CD14-positive monocyte (primary cell): ENCODE data around the gene PRKCQ. TPM values are rescaled to one million over a fixed set of nuclear protein-coding genes. Genes with fewer than 3 reads are reported as not detected.

ENCODE experiments used
- DNase-seq, 3 donors: peaks; one replicate each; pipeline ENCODE4 v3.0.0-alpha.2; 2011 to 2022
- H2AFZ ChIP-seq: 2 replicates; pipeline ENCODE4 v1.6.0; 2012; ENCODE audit warnings: mild to moderate bottlenecking, low read depth, low read length, inconsistent platforms; ENCODE audit not compliant: insufficient read depth, poor library complexity, severe bottlenecking
- H3K27ac ChIP-seq, 2 donors: 1 replicate in 1 of 2; 2 replicates in 1 of 2; pipeline ENCODE4 v1.5.1; 2012 to 2013; ENCODE audit warnings: low read length in 2 of 2, control low read depth in 1 of 2, inconsistent platforms in 1 of 2, low read depth in 1 of 2, mild to moderate bottlenecking in 1 of 2
- H3K27me3 ChIP-seq, 2 donors: one replicate each; pipeline versions ENCODE4 v1.6.0 to v1.6.1; 2011 to 2013; ENCODE audit warnings: low read length in 2 of 2; ENCODE audit not compliant: control insufficient read depth in 2 of 2, insufficient read depth in 2 of 2
- H3K36me3 ChIP-seq, 2 donors: replicated peaks in 1 of 2; 1 replicate in 1 of 2; 2 replicates in 1 of 2; pipeline versions ENCODE4 v1.5.1 to v1.6.1; 2012 to 2013; ENCODE audit warnings: low read length in 2 of 2, control low read depth in 1 of 2, inconsistent platforms in 1 of 2, mild to moderate bottlenecking in 1 of 2; ENCODE audit not compliant: insufficient read depth in 2 of 2, control insufficient read depth in 1 of 2
- H3K4me1 ChIP-seq, 2 donors: 1 replicate in 1 of 2; 2 replicates in 1 of 2; pipeline versions ENCODE4 v1.5.1 to v1.6.1; 2012 to 2013; ENCODE audit warnings: low read length in 2 of 2, control low read depth in 1 of 2, inconsistent platforms in 1 of 2, mild to moderate bottlenecking in 1 of 2, moderate library complexity in 1 of 2; ENCODE audit not compliant: insufficient read depth in 2 of 2, control insufficient read depth in 1 of 2
- H3K4me2 ChIP-seq: replicated peaks from 2 replicates; pipeline ENCODE3; 2012; ENCODE audit warnings: low read length, moderate library complexity, mild to moderate bottlenecking; ENCODE audit not compliant: poor library complexity, severe bottlenecking; ENCODE audit errors: extremely low read depth
- H3K4me3 ChIP-seq, 3 experiments: fragments of 200-600 bp in 1 of 3; sonication (generic) in 1 of 3; replicated peaks in 1 of 3; 1 replicate in 2 of 3; 2 replicates in 1 of 3; pipeline ENCODE4 v1.5.1; 2011 to 2013; ENCODE audit warnings: low read length in 3 of 3, mild to moderate bottlenecking in 3 of 3, control low read depth in 2 of 3, low read depth in 2 of 3, inconsistent platforms in 1 of 3, moderate library complexity in 1 of 3
- H3K79me2 ChIP-seq: 2 replicates; pipeline ENCODE4 v1.6.0; 2012; ENCODE audit warnings: mild to moderate bottlenecking, control low read depth, inconsistent platforms, low read length, moderate library complexity; ENCODE audit not compliant: insufficient read depth
- H3K9ac ChIP-seq: 2 replicates; pipeline ENCODE4 v1.6.0; 2017; ENCODE audit warnings: low read length, mild to moderate bottlenecking; ENCODE audit not compliant: insufficient read depth, poor library complexity, severe bottlenecking
- H3K9me3 ChIP-seq, 2 donors: replicated peaks in 1 of 2; 1 replicate in 1 of 2; 2 replicates in 1 of 2; pipeline versions ENCODE4 v1.5.1 to v1.6.1; 2012 to 2013; ENCODE audit warnings: low read length in 2 of 2, control low read depth in 1 of 2; ENCODE audit not compliant: control insufficient read depth in 1 of 2, insufficient read depth in 1 of 2
- H4K20me1 ChIP-seq: 2 replicates; pipeline ENCODE4 v1.6.0; 2012; ENCODE audit warnings: mild to moderate bottlenecking, low read length, control low read depth, moderate library complexity; ENCODE audit not compliant: insufficient read depth
- H3K27ac Mint-ChIP-seq, 7 donors: one replicate each; pipeline ENCODE4 v1.8.0; 2020; ENCODE audit warnings: mild to moderate bottlenecking in 7 of 7, mixed read lengths in 7 of 7, moderate library complexity in 6 of 7, inconsistent platforms in 2 of 7
- H3K27me3 Mint-ChIP-seq, 3 donors: one replicate each; pipeline ENCODE4 v1.8.0; 2021 to 2022; ENCODE audit warnings: low read depth in 3 of 3, mild to moderate bottlenecking in 3 of 3, mixed read lengths in 3 of 3, moderate library complexity in 3 of 3, inconsistent platforms in 1 of 3
- H3K36me3 Mint-ChIP-seq, 2 donors: one replicate each; pipeline ENCODE4 v1.8.0; 2020; ENCODE audit warnings: mixed read lengths in 2 of 2, inconsistent platforms in 1 of 2, mild to moderate bottlenecking in 1 of 2
- H3K4me1 Mint-ChIP-seq: one replicate; pipeline ENCODE4 v1.8.0; 2020; ENCODE audit warnings: mild to moderate bottlenecking, mixed read lengths
- H3K4me3 Mint-ChIP-seq, 2 donors: one replicate each; pipeline ENCODE4 v1.8.0; 2020; ENCODE audit warnings: mild to moderate bottlenecking in 2 of 2, mixed read lengths in 2 of 2, moderate library complexity in 1 of 2
- H3K9me3 Mint-ChIP-seq, 7 donors: one replicate each; pipeline ENCODE4 v1.8.0; 2020 to 2022; ENCODE audit warnings: mixed read lengths in 7 of 7, mild to moderate bottlenecking in 6 of 7, moderate library complexity in 6 of 7, inconsistent platforms in 2 of 7
- WGBS: methylation state at CpG from one replicate; pipeline ENCODE4 v1.1.5; 2013; ENCODE audit warnings: missing lambda C conversion rate; ENCODE audit not compliant: insufficient coverage; 5-methylcytosine and 5-hydroxymethylcytosine counted together
- intact Hi-C, 2 donors: fragments of 100-400 bp; cut with micrococcal nuclease; formaldehyde crosslinking; loops; one replicate each; pipeline versions ENCODE4 v1.15.0 to v1.15.1; 2023
- polyA plus RNA-seq, 3 donors: library from polyadenylated mRNA; depleted of rRNA in 1 of 3; unstranded in 2 of 3; stranded (reverse) in 1 of 3; fragments of 300-500 nt in 2 of 3; fragments of >200 nt in 1 of 3; fragmentation: Illumina TruSeq in 2 of 3; gene quantifications; 1 replicate in 2 of 3; 2 replicates in 1 of 3; pipeline ENCODE4 v1.2.3, GENCODE V29; 2012 to 2021
- TF ChIP-seq, protein P1 (sequence below): fragments of 200-600 bp; IDR thresholded peaks from one replicate; pipeline ENCODE4 v1.8.0; 2022; ENCODE audit warnings: antibody characterized with exemption, mild to moderate bottlenecking

Gene PRKCQ
- polyA plus RNA-seq, 3 donors: 0.01 to 0.29 (median 0.09) TPM

GRCh38 chr10:6400331-6400730 lies 179.7 kb downstream of the PRKCQ start:
- Histone ChIP-seq H3K27me3 (no peaks in the 10 kb centered on the region), H3K9ac (peak overlapping the region; percentile 30), H3K4me1 (peaks cover 64 to 66% of the 10 kb centered on the region in 2 donors), H3K4me3 (peak overlapping the region in 1 of 3 experiments; percentile 39), H3K36me3 (no peaks in the 10 kb centered on the region), H3K9me3 (no peaks in the 10 kb centered on the region), H3K27ac (peak overlapping the region; percentile 81 to 85), H3K79me2 (no peaks in the 10 kb centered on the region), H2AFZ (no peak overlapping the region), H4K20me1 (no peaks in the 10 kb centered on the region), H3K4me2 (peak overlapping the region; percentile 68)
- peak overlapping the region; percentile 94 to 100 (median 98) for H3K27ac Mint-ChIP-seq
- H3K36me3 Mint-ChIP-seq: peaks cover 0 to 8% of the 10 kb centered on the region in 2 donors
- H3K4me1 Mint-ChIP-seq: peaks cover 65% of the 10 kb centered on the region
- peaks cover 5 to 20% (median 9%) of the 10 kb centered on the region in 3 donors for H3K27me3 Mint-ChIP-seq
- H3K9me3 Mint-ChIP-seq: peaks cover 0 to 3% (median 0%) of the 10 kb centered on the region in 7 donors
- WGBS: 0% methylated on average over 6 of the region's 7 CpGs
- peak overlapping the region; percentile 62 to 77 for H3K4me3 Mint-ChIP-seq
- TF ChIP-seq, protein P1, sequence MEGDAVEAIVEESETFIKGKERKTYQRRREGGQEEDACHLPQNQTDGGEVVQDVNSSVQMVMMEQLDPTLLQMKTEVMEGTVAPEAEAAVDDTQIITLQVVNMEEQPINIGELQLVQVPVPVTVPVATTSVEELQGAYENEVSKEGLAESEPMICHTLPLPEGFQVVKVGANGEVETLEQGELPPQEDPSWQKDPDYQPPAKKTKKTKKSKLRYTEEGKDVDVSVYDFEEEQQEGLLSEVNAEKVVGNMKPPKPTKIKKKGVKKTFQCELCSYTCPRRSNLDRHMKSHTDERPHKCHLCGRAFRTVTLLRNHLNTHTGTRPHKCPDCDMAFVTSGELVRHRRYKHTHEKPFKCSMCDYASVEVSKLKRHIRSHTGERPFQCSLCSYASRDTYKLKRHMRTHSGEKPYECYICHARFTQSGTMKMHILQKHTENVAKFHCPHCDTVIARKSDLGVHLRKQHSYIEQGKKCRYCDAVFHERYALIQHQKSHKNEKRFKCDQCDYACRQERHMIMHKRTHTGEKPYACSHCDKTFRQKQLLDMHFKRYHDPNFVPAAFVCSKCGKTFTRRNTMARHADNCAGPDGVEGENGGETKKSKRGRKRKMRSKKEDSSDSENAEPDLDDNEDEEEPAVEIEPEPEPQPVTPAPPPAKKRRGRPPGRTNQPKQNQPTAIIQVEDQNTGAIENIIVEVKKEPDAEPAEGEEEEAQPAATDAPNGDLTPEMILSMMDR: no peak
- intact Hi-C loops: loop anchor here (1.0 to 10.0 kb wide), 3 partner anchors 166 to 198 kb away; partner anchors contain the start of gene PFKFB3 (in 2 of the 2)
- DNase-seq: peak; percentile 78 to 91 (median 88)

GRCh38 chr10:6399879-6400278 lies 180.2 kb downstream of the PRKCQ start:
- H3K4me3 Mint-ChIP-seq: peak overlapping the region; percentile 62 to 77
- H3K27ac Mint-ChIP-seq: peak overlapping the region; percentile 94 to 100 (median 98)

More at GRCh38 chr10:6399879-6400278, 180.2 kb downstream of the PRKCQ start:
- peak overlapping the region; percentile 68 for H3K4me2 ChIP-seq
- H3K36me3 ChIP-seq: no peaks in the 10 kb centered on the region
- WGBS: 58% methylated on average over 3 of the region's 8 CpGs
- H3K9me3 Mint-ChIP-seq: peaks cover 0 to 3% (median 0%) of the 10 kb centered on the region in 7 donors
- peaks cover 67% of the 10 kb centered on the region for H3K4me1 Mint-ChIP-seq
- H3K4me3 ChIP-seq: peak overlapping the region in 1 of 3 experiments; percentile 39
- peak overlapping the region; percentile 81 to 85 for H3K27ac ChIP-seq
- no peaks in the 10 kb centered on the region for H3K9me3 ChIP-seq
- no peak for DNase-seq
- no peaks in the 10 kb centered on the region for H3K79me2 ChIP-seq
- H4K20me1 ChIP-seq: no peaks in the 10 kb centered on the region
- TF ChIP-seq, protein P1: no peak
- H3K27me3 ChIP-seq: no peaks in the 10 kb centered on the region
- peaks cover 67 to 70% of the 10 kb centered on the region in 2 donors for H3K4me1 ChIP-seq
- no peak overlapping the region for H2AFZ ChIP-seq
- peak overlapping the region; percentile 30 for H3K9ac ChIP-seq
- intact Hi-C loops: loop anchor here (1.0 to 10.0 kb wide), 5 partner anchors 55 to 198 kb away; partner anchors contain the start of gene PFKFB3 (in 2 of the 2)
- H3K27me3 Mint-ChIP-seq: peaks cover 4 to 18% (median 9%) of the 10 kb centered on the region in 3 donors
- H3K36me3 Mint-ChIP-seq: peaks cover 0 to 8% of the 10 kb centered on the region in 2 donors
